ENCODE measurements around the gene TH.

The TH gene

DNA sequence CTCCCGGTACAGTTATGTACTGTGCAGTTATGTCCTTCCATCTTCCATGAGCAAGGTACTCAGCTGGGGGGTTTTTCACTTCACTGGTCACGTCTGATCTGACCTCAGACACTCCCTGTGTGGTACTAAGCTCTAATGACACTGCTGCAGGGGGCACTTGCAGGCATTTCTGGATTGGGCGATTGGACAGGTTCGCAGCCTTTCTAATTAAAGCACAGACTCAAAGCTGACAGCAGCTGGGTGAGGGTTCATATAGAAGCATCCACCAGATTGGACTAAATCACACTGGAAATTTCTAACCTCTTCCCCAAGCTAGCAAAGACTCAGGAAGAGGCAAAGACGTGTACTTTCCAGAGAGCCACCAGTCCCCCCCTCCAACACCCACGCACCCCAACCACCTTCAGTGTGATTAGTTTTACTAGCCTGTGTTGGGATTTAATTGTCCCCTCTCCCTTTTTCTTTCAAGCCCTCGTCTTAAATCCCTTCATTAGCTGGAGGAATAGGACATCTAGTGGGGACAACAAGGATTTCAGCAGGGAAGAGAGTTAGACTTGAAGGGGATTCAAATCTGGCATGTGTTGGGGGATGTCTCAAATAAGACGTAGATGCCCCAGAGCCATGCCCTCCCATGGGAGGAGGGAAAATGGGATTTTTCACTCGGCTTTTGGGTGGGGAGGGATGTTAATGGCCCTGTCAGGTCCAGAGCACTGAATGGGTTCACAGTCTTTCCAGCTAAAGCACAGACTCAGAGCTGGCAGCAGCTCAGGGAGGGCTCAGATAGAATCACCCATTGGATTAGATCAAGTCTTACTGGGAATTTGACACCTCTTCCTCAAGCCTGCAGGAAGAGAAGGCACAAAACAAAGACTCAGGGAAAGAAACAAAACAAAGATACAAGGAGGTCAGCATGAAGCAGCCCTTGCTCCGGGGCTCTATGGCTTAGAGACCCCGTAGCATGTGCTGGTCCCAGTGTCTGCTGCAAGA lies 21.5 kb downstream of the TH start:
- Histone ChIP-seq H3K36me3 (ENCODE audit: insufficient read depth, low read length) (no peaks in the 10 kb centered on the region), H4K20me1 (ENCODE audit: insufficient read depth, low read length, poor library complexity, severe bottlenecking) (no peaks in the 10 kb centered on the region), H3K79me2 (ENCODE audit: insufficient read depth, low read length) (no peaks in the 10 kb centered on the region), H3K9ac (ENCODE audit: low read depth, low read length, poor library complexity, severe bottlenecking) (no peak overlapping the region), H3K4me2 (ENCODE audit: low read depth, low read length, poor library complexity, severe bottlenecking) (no peak overlapping the region), H3K9me3 (ENCODE audit: insufficient read depth, low read depth, low read length) (no peaks in the 10 kb centered on the region), H2AFZ (ENCODE audit: low read length) (no peak overlapping the region), H3K27me3 (ENCODE audit: insufficient read depth, low read length, poor library complexity, severe bottlenecking) (no peaks in the 10 kb centered on the region), H3K9me2 (replicated peaks; ENCODE audit: low read depth, low read length) (no peaks in the 10 kb centered on the region), H3K4me3 (ENCODE audit: low read length, poor library complexity, severe bottlenecking) (no peak overlapping the region), H3K4me1 (ENCODE audit: insufficient read depth, low read length, poor library complexity, severe bottlenecking) (no peaks in the 10 kb centered on the region), H3F3A (ENCODE audit: low read depth) (no peaks in the 10 kb centered on the region)
- TF ChIP-seq, protein P1, sequence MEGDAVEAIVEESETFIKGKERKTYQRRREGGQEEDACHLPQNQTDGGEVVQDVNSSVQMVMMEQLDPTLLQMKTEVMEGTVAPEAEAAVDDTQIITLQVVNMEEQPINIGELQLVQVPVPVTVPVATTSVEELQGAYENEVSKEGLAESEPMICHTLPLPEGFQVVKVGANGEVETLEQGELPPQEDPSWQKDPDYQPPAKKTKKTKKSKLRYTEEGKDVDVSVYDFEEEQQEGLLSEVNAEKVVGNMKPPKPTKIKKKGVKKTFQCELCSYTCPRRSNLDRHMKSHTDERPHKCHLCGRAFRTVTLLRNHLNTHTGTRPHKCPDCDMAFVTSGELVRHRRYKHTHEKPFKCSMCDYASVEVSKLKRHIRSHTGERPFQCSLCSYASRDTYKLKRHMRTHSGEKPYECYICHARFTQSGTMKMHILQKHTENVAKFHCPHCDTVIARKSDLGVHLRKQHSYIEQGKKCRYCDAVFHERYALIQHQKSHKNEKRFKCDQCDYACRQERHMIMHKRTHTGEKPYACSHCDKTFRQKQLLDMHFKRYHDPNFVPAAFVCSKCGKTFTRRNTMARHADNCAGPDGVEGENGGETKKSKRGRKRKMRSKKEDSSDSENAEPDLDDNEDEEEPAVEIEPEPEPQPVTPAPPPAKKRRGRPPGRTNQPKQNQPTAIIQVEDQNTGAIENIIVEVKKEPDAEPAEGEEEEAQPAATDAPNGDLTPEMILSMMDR (conservative IDR thresholded peaks at IDR 0.05; ENCODE audit: low read length): peak; percentile 58
- no peak for TF ChIP-seq EZH2phosphoT487 (IDR thresholded peaks at IDR 0.05; ENCODE audit: borderline replicate concordance)

DNA sequence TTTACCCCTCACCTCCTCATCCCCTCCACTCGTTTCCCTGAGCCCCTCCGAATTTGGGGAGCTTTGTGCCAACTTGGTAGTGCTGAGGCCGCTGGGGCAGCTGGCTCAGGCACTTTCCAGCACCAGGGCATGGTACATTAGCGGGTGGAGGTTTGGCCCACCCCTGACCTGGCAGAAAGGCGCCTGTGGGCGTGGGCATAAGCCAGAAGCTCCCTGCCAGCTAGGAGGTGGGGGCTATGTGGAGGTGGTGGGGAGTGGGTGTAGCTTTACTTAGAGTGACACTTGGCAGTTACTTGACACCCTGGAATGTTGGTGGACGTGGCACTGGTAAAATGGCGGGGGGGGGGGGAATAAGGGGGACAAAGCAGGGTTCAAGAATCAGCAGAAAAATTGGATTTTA lies 22.2 kb downstream of the TH start:
- Histone ChIP-seq H3K9ac (ENCODE audit: low read depth, low read length, poor library complexity, severe bottlenecking) (no peak overlapping the region), H3K4me2 (ENCODE audit: low read depth, low read length, poor library complexity, severe bottlenecking) (no peak overlapping the region), H3K36me3 (ENCODE audit: insufficient read depth, low read length) (no peaks in the 10 kb centered on the region), H3K4me3 (ENCODE audit: low read length, poor library complexity, severe bottlenecking) (no peak overlapping the region), H2AFZ (ENCODE audit: low read length) (no peak overlapping the region), H3F3A (ENCODE audit: low read depth) (no peaks in the 10 kb centered on the region), H3K4me1 (ENCODE audit: insufficient read depth, low read length, poor library complexity, severe bottlenecking) (no peaks in the 10 kb centered on the region), H3K79me2 (ENCODE audit: insufficient read depth, low read length) (no peaks in the 10 kb centered on the region), H3K9me3 (ENCODE audit: insufficient read depth, low read depth, low read length) (no peaks in the 10 kb centered on the region), H3K27me3 (ENCODE audit: insufficient read depth, low read length, poor library complexity, severe bottlenecking) (no peaks in the 10 kb centered on the region), H4K20me1 (ENCODE audit: insufficient read depth, low read length, poor library complexity, severe bottlenecking) (no peaks in the 10 kb centered on the region), H3K9me2 (replicated peaks; ENCODE audit: low read depth, low read length) (no peaks in the 10 kb centered on the region)
- TF ChIP-seq EZH2phosphoT487 (IDR thresholded peaks at IDR 0.05; ENCODE audit: borderline replicate concordance): no peak
- TF ChIP-seq, protein P1 (conservative IDR thresholded peaks at IDR 0.05; ENCODE audit: low read length): no peak

DNA sequence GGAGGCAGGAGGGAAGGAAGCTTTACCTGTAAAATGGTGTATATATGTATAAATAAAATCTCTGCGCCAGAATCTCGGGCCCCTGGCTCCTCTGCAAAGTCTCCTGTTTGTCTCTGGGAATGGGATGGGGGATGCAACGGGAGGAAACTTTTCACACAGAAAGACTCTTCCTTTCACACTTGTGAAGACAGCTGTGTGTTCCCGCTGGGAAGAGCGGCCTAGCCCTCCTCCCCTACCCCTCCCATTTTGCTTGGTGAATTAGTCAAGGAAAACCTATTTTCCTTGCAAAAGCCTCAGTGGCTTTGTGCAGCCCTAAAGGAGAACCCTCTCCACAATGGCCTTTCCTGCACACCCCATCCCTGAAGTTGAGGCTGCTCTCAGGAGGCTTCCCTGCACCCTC lies 23.0 kb downstream of the TH start:
- Histone ChIP-seq H3K4me2 (ENCODE audit: low read depth, low read length, poor library complexity, severe bottlenecking) (no peak overlapping the region), H4K20me1 (ENCODE audit: insufficient read depth, low read length, poor library complexity, severe bottlenecking) (no peaks in the 10 kb centered on the region), H2AFZ (ENCODE audit: low read length) (no peak overlapping the region), H3K27me3 (ENCODE audit: insufficient read depth, low read length, poor library complexity, severe bottlenecking) (no peaks in the 10 kb centered on the region), H3K9me3 (ENCODE audit: insufficient read depth, low read depth, low read length) (no peaks in the 10 kb centered on the region), H3K79me2 (ENCODE audit: insufficient read depth, low read length) (no peaks in the 10 kb centered on the region), H3K9me2 (replicated peaks; ENCODE audit: low read depth, low read length) (no peaks in the 10 kb centered on the region), H3K9ac (ENCODE audit: low read depth, low read length, poor library complexity, severe bottlenecking) (no peak overlapping the region), H3K36me3 (ENCODE audit: insufficient read depth, low read length) (no peaks in the 10 kb centered on the region), H3K4me1 (ENCODE audit: insufficient read depth, low read length, poor library complexity, severe bottlenecking) (no peaks in the 10 kb centered on the region), H3K4me3 (ENCODE audit: low read length, poor library complexity, severe bottlenecking) (no peak overlapping the region), H3F3A (ENCODE audit: low read depth) (no peaks in the 10 kb centered on the region)
- TF ChIP-seq, protein P1 (conservative IDR thresholded peaks at IDR 0.05; ENCODE audit: low read length): no peak
- TF ChIP-seq EZH2phosphoT487 (IDR thresholded peaks at IDR 0.05; ENCODE audit: borderline replicate concordance): no peak
